ENCODE measurements around the gene RELT. TPM values are rescaled to one million over a fixed set of nuclear protein-coding genes. Genes with fewer than 3 reads are reported as not detected.

Gene RELT
- total and polyA plus RNA-seq, 3 donors from 2014 or later, result 6.2 to 8.6 (median 8.4) TPM

DNA sequence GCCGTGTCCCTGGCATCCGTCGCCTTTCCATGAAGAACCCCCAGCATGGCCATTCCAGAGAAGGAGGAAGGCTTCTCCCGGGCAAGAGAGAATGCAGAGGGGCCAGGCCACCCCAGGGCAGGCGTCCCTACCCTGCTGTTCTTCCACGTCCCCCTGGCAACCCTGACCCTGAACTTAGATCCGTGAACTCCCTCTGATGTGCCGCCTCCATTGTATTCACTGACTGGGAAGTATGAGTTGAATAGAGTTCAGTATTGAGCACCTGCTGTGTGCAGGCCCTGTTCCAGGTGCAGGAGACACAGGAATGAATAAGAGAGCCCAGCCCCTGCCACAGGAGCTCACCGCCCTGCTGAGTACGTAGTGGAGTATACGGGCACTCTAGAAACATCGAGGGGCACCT is 29.1 kb upstream of the RELT start:
- H3K27ac ChIP-seq, result no peak overlapping the region

GRCh38 chr11:73348838-73349237 is 27.4 kb upstream of the RELT start:
- H3K4me3 ChIP-seq, result no peak overlapping the region
- peaks cover 15% of the 10 kb centered on the region for H3K4me1 ChIP-seq
- intact Hi-C loops (cut with DNase I; ENCODE audit: low total_unique reads), result loop anchor here (10.0 kb wide), 1 partner anchor 46 kb away; no protein-coding TSS in a partner anchor
- no peak for DNase-seq
- 91 to 95% methylated on average over 5 of the region's 5 CpGs for WGBS, 2 donors
- no peak overlapping the region for H3K27ac ChIP-seq
- no peaks in the 10 kb centered on the region for H3K27me3 ChIP-seq
- H3K36me3 ChIP-seq (ENCODE audit: low read depth, missing control alignments), result no peaks in the 10 kb centered on the region
- TF ChIP-seq, protein P1, sequence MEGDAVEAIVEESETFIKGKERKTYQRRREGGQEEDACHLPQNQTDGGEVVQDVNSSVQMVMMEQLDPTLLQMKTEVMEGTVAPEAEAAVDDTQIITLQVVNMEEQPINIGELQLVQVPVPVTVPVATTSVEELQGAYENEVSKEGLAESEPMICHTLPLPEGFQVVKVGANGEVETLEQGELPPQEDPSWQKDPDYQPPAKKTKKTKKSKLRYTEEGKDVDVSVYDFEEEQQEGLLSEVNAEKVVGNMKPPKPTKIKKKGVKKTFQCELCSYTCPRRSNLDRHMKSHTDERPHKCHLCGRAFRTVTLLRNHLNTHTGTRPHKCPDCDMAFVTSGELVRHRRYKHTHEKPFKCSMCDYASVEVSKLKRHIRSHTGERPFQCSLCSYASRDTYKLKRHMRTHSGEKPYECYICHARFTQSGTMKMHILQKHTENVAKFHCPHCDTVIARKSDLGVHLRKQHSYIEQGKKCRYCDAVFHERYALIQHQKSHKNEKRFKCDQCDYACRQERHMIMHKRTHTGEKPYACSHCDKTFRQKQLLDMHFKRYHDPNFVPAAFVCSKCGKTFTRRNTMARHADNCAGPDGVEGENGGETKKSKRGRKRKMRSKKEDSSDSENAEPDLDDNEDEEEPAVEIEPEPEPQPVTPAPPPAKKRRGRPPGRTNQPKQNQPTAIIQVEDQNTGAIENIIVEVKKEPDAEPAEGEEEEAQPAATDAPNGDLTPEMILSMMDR (IDR thresholded peaks at IDR 0.05), result no peak
- TF ChIP-seq POLR2A (IDR thresholded peaks at IDR 0.05), result no peak
- H3K9me3 ChIP-seq, result no peaks in the 10 kb centered on the region

More for the DNA sequence above, 29.1 kb upstream of the RELT start:
- Histone ChIP-seq H3K9me3 (no peaks in the 10 kb centered on the region), H3K36me3 (ENCODE audit: low read depth, missing control alignments) (no peaks in the 10 kb centered on the region), H3K4me3 (no peak overlapping the region), H3K27me3 (no peaks in the 10 kb centered on the region), H3K4me1 (peaks cover 24% of the 10 kb centered on the region)
- DNase-seq, result no peak
- WGBS, 2 donors, result 77 to 85% methylated on average over 9 to 12 of the region's 12 CpGs
- no peak for TF ChIP-seq POLR2A (IDR thresholded peaks at IDR 0.05)
- TF ChIP-seq, protein P1 (IDR thresholded peaks at IDR 0.05), result no peak
- intact Hi-C loops (cut with DNase I; ENCODE audit: low total_unique reads), result loop anchor here (10.0 kb wide), 1 partner anchor 48 kb away; no protein-coding TSS in a partner anchor

GRCh38 chr11:73349633-73350032 is 26.6 kb upstream of the RELT start:
- Histone ChIP-seq H3K27ac (no peak overlapping the region), H3K4me1 (peaks cover 10% of the 10 kb centered on the region), H3K9me3 (no peaks in the 10 kb centered on the region), H3K4me3 (no peak overlapping the region), H3K27me3 (no peaks in the 10 kb centered on the region), H3K36me3 (ENCODE audit: low read depth, missing control alignments) (no peaks in the 10 kb centered on the region)
- no peak for TF ChIP-seq POLR2A (IDR thresholded peaks at IDR 0.05)
- intact Hi-C loops (cut with DNase I; ENCODE audit: low total_unique reads), result loop anchor here (10.0 kb wide), 1 partner anchor 45 kb away; no protein-coding TSS in a partner anchor
- 43 to 51% methylated on average over 6 of the region's 6 CpGs for WGBS, 2 donors
- DNase-seq, result no peak

DNA sequence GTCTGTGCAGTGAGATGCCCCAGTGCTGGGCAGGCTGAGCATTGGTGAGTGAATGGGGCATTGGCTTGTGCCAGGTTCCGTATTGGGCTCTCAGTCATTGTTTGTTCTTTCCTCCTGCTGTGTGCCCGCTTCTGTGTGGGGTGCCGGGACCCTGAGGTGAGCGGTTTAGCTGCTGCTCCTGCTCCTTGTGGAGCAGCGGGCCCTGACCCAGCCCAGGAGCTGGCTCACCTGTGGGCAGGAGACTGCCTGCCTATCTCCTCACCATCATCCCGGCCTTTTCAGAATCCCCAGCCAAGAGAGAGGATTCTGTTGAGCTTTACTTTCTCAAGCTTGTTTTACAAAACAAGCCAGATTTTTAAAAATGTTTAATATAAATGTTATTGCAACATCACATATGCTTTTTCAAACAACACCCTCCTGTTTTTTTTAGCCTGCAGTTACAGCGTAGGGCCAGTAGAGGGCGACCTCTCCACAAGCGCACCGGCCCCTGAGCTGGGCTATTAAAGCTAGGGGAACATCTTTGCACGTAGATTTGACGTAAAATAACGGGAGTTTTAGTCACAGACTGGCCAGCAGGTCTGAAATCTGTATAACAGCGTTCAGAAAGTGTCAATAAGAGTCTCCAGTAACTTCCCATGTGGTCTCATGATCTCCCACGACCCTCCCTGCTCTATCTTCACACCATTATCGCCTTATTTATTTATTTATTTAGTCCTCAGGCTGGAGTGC is 25.1 kb upstream of the RELT start:
- TF ChIP-seq POLR2A (IDR thresholded peaks at IDR 0.05), result no peak
- TF ChIP-seq, protein P1 (IDR thresholded peaks at IDR 0.05), result peak; percentile 86 to 99 (median 89)
- H3K9me3 ChIP-seq, result no peaks in the 10 kb centered on the region
- WGBS, 2 donors, result 31 to 39% methylated on average over 14 to 16 of the region's 16 CpGs
- intact Hi-C loops (cut with DNase I; ENCODE audit: low total_unique reads), result no loop called here
- H3K27ac ChIP-seq, result no peak overlapping the region
- peak; percentile 67 for DNase-seq
- H3K4me1 ChIP-seq, result peaks cover 10% of the 10 kb centered on the region
- H3K4me3 ChIP-seq, result no peak overlapping the region
- no peaks in the 10 kb centered on the region for H3K27me3 ChIP-seq
- no peaks in the 10 kb centered on the region for H3K36me3 ChIP-seq (ENCODE audit: low read depth, missing control alignments)

DNA sequence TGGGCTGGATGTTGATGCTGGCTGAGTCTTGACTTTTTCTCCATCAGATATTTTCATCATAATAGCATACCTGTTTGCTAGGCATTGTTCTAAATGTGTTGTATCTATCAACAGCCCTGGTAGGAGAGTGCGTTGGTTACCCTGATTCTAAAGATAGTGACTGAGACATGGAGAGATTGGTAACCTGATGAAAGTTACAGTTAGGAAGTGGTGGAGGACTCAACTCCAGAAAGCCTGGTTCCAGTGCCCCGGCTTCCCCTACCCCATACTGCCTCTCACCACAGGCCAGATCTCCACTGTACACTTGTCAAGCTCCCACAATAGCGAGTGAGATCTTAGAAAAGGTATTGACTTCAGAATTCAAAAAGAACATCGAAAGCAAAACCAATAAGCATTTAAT is 22.8 kb upstream of the RELT start:
- TF ChIP-seq, protein P1 (IDR thresholded peaks at IDR 0.05), result no peak
- no peak for TF ChIP-seq POLR2A (IDR thresholded peaks at IDR 0.05)
- DNase-seq, result no peak

More for the DNA sequence above, 22.8 kb upstream of the RELT start:
- intact Hi-C loops (cut with DNase I; ENCODE audit: low total_unique reads), result no loop called here
- Histone ChIP-seq H3K27me3 (no peaks in the 10 kb centered on the region), H3K9me3 (no peaks in the 10 kb centered on the region), H3K27ac (no peak overlapping the region), H3K4me3 (no peak overlapping the region), H3K4me1 (peaks cover 3% of the 10 kb centered on the region), H3K36me3 (ENCODE audit: low read depth, missing control alignments) (no peaks in the 10 kb centered on the region)
- 87 to 88% methylated on average over 4 of the region's 4 CpGs for WGBS, 2 donors

All from testis (tissue), 3 donors.